ENCODE measurements around the gene COX10.

The COX10 gene

GRCh38 chr17:14199601-14200000 is 130.3 kb downstream of the COX10 start:
- TF ChIP-seq, protein P1, sequence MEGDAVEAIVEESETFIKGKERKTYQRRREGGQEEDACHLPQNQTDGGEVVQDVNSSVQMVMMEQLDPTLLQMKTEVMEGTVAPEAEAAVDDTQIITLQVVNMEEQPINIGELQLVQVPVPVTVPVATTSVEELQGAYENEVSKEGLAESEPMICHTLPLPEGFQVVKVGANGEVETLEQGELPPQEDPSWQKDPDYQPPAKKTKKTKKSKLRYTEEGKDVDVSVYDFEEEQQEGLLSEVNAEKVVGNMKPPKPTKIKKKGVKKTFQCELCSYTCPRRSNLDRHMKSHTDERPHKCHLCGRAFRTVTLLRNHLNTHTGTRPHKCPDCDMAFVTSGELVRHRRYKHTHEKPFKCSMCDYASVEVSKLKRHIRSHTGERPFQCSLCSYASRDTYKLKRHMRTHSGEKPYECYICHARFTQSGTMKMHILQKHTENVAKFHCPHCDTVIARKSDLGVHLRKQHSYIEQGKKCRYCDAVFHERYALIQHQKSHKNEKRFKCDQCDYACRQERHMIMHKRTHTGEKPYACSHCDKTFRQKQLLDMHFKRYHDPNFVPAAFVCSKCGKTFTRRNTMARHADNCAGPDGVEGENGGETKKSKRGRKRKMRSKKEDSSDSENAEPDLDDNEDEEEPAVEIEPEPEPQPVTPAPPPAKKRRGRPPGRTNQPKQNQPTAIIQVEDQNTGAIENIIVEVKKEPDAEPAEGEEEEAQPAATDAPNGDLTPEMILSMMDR (IDR thresholded peaks at IDR 0.05; ENCODE audit: low read depth, low read length) = no peak
- Histone ChIP-seq H3K27me3 (no peaks in the 10 kb centered on the region), H3K4me3 (ENCODE audit: low read depth, low read length) (no peak overlapping the region)

GRCh38 chr17:14200354-14200753 is 131.1 kb downstream of the COX10 start:
- Histone ChIP-seq H3K27me3 (no peaks in the 10 kb centered on the region), H3K36me3 (no peaks in the 10 kb centered on the region), H3K4me3 (ENCODE audit: low read depth, low read length) (no peak overlapping the region), H3K9me3 (no peaks in the 10 kb centered on the region), H3K4me1 (no peaks in the 10 kb centered on the region; the same call in 1 of the 2 replicates)
- TF ChIP-seq, protein P1 (IDR thresholded peaks at IDR 0.05; ENCODE audit: low read depth, low read length) = no peak
- no peak for DNase-seq

More at GRCh38 chr17:14199601-14200000, 130.3 kb downstream of the COX10 start:
- H3K9me3 ChIP-seq = no peaks in the 10 kb centered on the region
- DNase-seq = no peak
- no peaks in the 10 kb centered on the region; the same call in 1 of the 2 replicates for H3K4me1 ChIP-seq
- no peaks in the 10 kb centered on the region for H3K36me3 ChIP-seq

DNA sequence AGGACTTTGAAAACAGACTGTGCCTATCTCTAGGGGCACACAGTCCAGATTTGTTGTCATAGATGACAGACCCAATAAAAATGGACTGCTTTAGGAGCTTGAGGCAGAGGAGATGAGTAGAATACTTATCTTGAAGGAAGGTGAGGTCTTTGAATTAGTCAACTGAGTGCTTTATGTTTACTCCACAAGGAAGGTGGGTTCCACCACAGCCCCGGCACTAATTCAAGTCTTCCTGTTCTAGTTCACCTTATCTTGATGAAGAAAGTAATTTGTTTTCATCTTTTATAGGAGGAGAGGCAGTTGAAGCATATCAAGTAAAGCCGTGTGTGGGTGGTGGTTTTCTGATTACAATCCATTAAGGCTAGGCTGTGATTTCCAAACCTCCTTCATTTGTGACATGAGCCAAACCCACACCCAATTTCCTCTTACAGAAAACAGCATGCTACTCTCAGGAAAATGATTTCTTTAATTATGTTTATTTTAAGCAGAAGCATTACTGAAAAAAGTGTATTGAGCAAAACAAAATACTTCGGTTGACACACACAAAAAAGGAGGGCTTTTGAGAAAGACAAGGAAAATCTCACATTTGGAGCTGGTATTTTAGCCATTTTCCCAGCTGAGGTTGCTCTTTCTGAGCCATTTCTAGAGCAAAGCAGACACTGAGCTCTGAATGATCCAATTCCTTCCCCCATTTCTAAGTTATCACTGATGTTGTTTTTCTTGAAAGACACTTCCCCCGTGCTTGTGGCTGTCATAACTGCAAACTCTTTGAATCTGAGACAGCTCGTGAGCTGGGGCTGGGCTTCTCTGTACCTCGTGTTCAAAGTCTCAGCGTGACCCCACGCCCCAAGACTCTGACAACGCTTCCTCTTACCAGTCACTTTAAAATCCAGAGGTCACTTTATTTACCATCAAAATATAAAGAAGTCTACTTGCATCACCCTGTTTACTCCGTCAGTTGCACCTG is 132.0 kb downstream of the COX10 start:
- H3K4me3 ChIP-seq (ENCODE audit: low read depth, low read length) = no peak overlapping the region
- DNase-seq = no peak
- H3K36me3 ChIP-seq = no peaks in the 10 kb centered on the region
- H3K4me1 ChIP-seq = no peaks in the 10 kb centered on the region; the same call in 1 of the 2 replicates
- H3K9me3 ChIP-seq = no peaks in the 10 kb centered on the region
- no peaks in the 10 kb centered on the region for H3K27me3 ChIP-seq
- TF ChIP-seq, protein P1 (IDR thresholded peaks at IDR 0.05; ENCODE audit: low read depth, low read length) = no peak

DNA sequence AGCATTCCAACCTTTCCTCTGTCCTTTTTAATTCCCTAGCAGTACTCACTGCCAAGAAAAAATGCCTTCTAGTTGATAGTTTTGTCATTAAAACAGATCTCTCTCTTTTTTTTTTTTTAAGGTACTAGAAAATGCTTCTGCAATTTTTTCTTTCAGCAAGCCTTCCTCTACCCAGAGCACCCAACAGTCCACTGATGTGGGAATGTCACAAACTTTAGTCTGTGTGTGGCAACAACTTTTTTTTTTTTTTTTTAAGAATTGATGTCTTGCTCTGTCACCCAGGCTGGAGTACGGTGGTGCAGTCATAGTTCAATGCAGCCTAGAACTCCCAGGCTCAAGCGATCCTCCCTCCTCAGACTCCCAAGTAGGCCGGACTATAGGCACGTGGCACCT is 132.7 kb downstream of the COX10 start:
- TF ChIP-seq, protein P1 (IDR thresholded peaks at IDR 0.05; ENCODE audit: low read depth, low read length) = no peak
- H3K27me3 ChIP-seq = no peaks in the 10 kb centered on the region
- H3K4me3 ChIP-seq (ENCODE audit: low read depth, low read length) = no peak overlapping the region
- H3K4me1 ChIP-seq = no peaks in the 10 kb centered on the region; the same call in 1 of the 2 replicates
- no peaks in the 10 kb centered on the region for H3K9me3 ChIP-seq
- H3K36me3 ChIP-seq = no peaks in the 10 kb centered on the region
- DNase-seq = no peak

- no peak for DNase-seq
- no peaks in the 10 kb centered on the region for H3K9me3 ChIP-seq
- H3K4me3 ChIP-seq (ENCODE audit: low read depth, low read length) = no peak overlapping the region
- H3K27me3 ChIP-seq = no peaks in the 10 kb centered on the region
- no peaks in the 10 kb centered on the region; the same call in 1 of the 2 replicates for H3K4me1 ChIP-seq
- TF ChIP-seq, protein P1 (IDR thresholded peaks at IDR 0.05; ENCODE audit: low read depth, low read length) = no peak
- H3K36me3 ChIP-seq = no peaks in the 10 kb centered on the region
Observed at GRCh38 chr17:14202388-14203166, 133.3 kb downstream of the COX10 start.

All from BE2C (cell line).